OCI-LY3 (cell line): ENCODE results near the gene SCAMP5.

ENCODE experiments used
- H2AFZ ChIP-seq: fragments of 200-600, 300-600 bp; shearing (Covaris generic); 2 replicates; pipeline ENCODE4 v1.6.0; 2014; ENCODE audit warnings: antibody characterized with exemption, low read depth, low read length
- H3K27ac ChIP-seq: fragments of 200-600, 300-600 bp; sonication (generic); 2 replicates; pipeline ENCODE4 v1.5.1; 2014; ENCODE audit warnings: mild to moderate bottlenecking, low read length, moderate library complexity, mixed read lengths
- H3K27me3 ChIP-seq: fragments of 200-600, 300-600 bp; sonication (generic); 2 replicates; pipeline ENCODE4 v1.6.1; 2014; ENCODE audit warnings: low read depth, low read length, mixed read lengths
- H3K36me3 ChIP-seq: fragments of 200-600, 300-600 bp; sonication (generic); replicated peaks from 2 replicates; pipeline ENCODE3; 2014; ENCODE audit warnings: low read depth, low read length, mixed read lengths
- H3K4me1 ChIP-seq: fragments of 300-600, 200-600 bp; sonication (generic); 2 replicates; pipeline ENCODE4 v1.6.1; 2014; ENCODE audit warnings: low read length, mixed read lengths
- H3K4me2 ChIP-seq: fragments of 200-600, 300-600 bp; sonication (generic); 2 replicates; pipeline ENCODE4 v1.6.1; 2014; ENCODE audit warnings: low read length, mixed read lengths
- H3K4me3 ChIP-seq: fragments of 300-600, 200-600 bp; sonication (generic); 2 replicates; pipeline ENCODE4 v1.5.1; 2014; ENCODE audit warnings: antibody characterized with exemption, mild to moderate bottlenecking, low read length, moderate library complexity
- H3K79me2 ChIP-seq: fragments of 300-600, 200-600 bp; shearing (Covaris generic); 2 replicates; pipeline ENCODE4 v1.6.1; 2014; ENCODE audit warnings: mild to moderate bottlenecking, low read length, mixed read lengths
- H3K9ac ChIP-seq: fragments of 300-600, 200-600 bp; shearing (Covaris generic); 2 replicates; pipeline ENCODE4 v1.6.0; 2014; ENCODE audit warnings: mild to moderate bottlenecking, low read length, moderate library complexity
- H3K9me3 ChIP-seq: fragments of 200-600, 300-600 bp; shearing (Covaris generic); 2 replicates; pipeline ENCODE4 v1.6.1; 2014; ENCODE audit warnings: low read length, mixed read lengths; ENCODE audit not compliant: insufficient read depth
- H4K20me1 ChIP-seq: fragments of 200-600, 300-600 bp; sonication (generic); 2 replicates; pipeline ENCODE4 v1.6.1; 2016; ENCODE audit warnings: low read length, mixed read lengths; ENCODE audit not compliant: insufficient read depth
- CTCF ChIP-seq: fragments of 200-600, 300-600 bp; sonication (generic); IDR thresholded peaks from 2 replicates; pipeline ENCODE4 v1.5.1; 2014; ENCODE audit warnings: antibody characterized with exemption, low read length, low read depth
- EZH2phosphoT487 ChIP-seq: fragments of 200-600 bp; shearing (Covaris generic); IDR thresholded peaks from 2 replicates; pipeline ENCODE4 v1.6.1; 2018; ENCODE audit warnings: antibody characterized with exemption, mixed run types, low read depth

The SCAMP5 gene

GRCh38 chr15:74955017-74955416, 40.3 kb upstream of the SCAMP5 start:
- Histone ChIP-seq H3K4me2 (no peak overlapping the region), H3K4me1 (0 out of 2 replicates have a peak, but pooled peaks cover 3% of the 10 kb centered on the region), H3K79me2 (no peaks in the 10 kb centered on the region), H3K4me3 (no peak overlapping the region), H3K27ac (no peak overlapping the region), H3K9ac (no peak overlapping the region), H3K9me3 (no peaks in the 10 kb centered on the region), H4K20me1 (no peaks in the 10 kb centered on the region), H2AFZ (no peak overlapping the region), H3K36me3 (no peaks in the 10 kb centered on the region), H3K27me3 (0 out of 2 replicates have a peak, but pooled peaks cover 3% of the 10 kb centered on the region)
- TF ChIP-seq EZH2phosphoT487 (no peak), CTCF (no peak)

DNA sequence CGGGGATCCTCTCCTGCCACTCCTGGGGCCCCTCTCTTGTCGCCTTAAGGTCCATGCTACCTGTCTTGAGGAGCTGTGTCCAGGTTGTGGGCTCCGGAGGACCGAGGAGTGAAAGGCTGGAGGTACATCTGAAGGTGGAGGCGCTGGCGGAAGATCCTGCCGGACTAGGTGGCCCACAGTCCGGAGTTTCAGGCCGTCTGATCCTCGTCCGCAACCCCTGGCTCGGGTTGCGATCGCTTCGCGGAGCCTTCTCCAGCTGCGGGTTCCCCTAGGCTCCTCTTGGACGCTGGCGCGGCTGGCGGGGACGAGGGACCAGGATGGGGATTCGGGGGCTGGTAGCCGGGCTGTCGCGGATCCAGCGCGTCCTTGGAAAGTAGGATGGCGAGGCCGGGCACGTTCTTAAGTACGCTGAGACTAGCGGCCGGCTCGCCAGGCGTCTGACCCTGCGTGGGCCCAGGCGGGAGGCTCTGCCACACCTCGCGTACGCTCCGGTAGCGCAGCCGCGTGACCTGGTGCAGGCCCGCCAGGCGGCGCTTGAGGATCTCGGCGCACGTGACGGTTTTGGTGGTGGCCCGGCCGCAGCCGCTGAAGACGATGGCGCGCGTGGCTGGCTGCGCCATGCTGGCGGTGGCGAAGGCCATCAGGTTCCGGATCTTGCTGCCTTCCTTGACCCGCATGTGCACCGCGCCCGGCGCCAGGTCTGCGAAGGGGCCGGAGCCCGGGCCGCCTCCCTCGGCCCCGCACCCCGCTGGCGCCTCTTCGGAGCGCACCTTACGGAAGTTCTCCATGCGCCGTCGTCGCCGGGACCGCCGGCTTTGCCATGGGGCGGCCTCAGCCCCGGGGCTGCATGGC, 39.3 kb upstream of the SCAMP5 start:
- H3K4me1 ChIP-seq, result no peaks in the 10 kb centered on the region
- no peak overlapping the region for H3K9ac ChIP-seq
- H3K27me3 ChIP-seq, result peaks cover 6% of the 10 kb centered on the region
- no peak overlapping the region for H3K4me3 ChIP-seq
- H3K9me3 ChIP-seq, result no peaks in the 10 kb centered on the region
- H4K20me1 ChIP-seq, result no peaks in the 10 kb centered on the region
- no peaks in the 10 kb centered on the region for H3K79me2 ChIP-seq
- H2AFZ ChIP-seq, result no peak overlapping the region
- TF ChIP-seq CTCF (no peak), EZH2phosphoT487 (no peak)
- H3K27ac ChIP-seq, result no peak overlapping the region
- H3K36me3 ChIP-seq, result no peaks in the 10 kb centered on the region
- no peak overlapping the region for H3K4me2 ChIP-seq

GRCh38 chr15:74956648-74957475, 38.5 kb upstream of the SCAMP5 start, which contains the start of gene RPP25:
Gene RPP25, minus strand, starts transcription at chr15:74956772. Its CDS starts 189 bp downstream, at chr15:74956583.
- H3K27me3 ChIP-seq, result peaks cover 14% of the 10 kb centered on the region
- no peak within 1 kb of the TSS for H3K4me3 ChIP-seq

More at GRCh38 chr15:74956648-74957475, 38.5 kb upstream of the SCAMP5 start, which contains the start of gene RPP25:
- TF ChIP-seq EZH2phosphoT487 (no peak), CTCF (no peak)
- Histone ChIP-seq H4K20me1 (no peaks in the 10 kb centered on the region), H2AFZ (no peak within 1 kb of the TSS), H3K9ac (no peak within 1 kb of the TSS), H3K79me2 (no peaks in the 10 kb centered on the region), H3K4me2 (no peak within 1 kb of the TSS), H3K36me3 (no peaks in the 10 kb centered on the region), H3K4me1 (no peaks in the 10 kb centered on the region), H3K9me3 (no peaks in the 10 kb centered on the region), H3K27ac (no peak within 1 kb of the TSS)
